Esophagus muscularis mucosa (tissue), 4 donors: ENCODE results near the gene ADAMTS18.

ENCODE experiments used
- EP300 ChIP-seq: sonication (generic); formaldehyde crosslinking; IDR thresholded peaks from one replicate; pipeline ENCODE4 v1.6.1; 2017; ENCODE audit warnings: antibody characterized with exemption
- POLR2A ChIP-seq: fragments of 450-650 bp; IDR thresholded peaks from one replicate; pipeline ENCODE4 v1.6.1; 2017; ENCODE audit warnings: antibody characterized with exemption, moderate library complexity, mild to moderate bottlenecking, low read depth
- POLR2AphosphoS5 ChIP-seq, 2 donors: sonication (generic); formaldehyde crosslinking; IDR thresholded peaks; one replicate each; pipeline ENCODE4 v1.6.1; 2017; ENCODE audit warnings: antibody characterized with exemption in 2 of 2
- TF ChIP-seq, protein P1 (sequence below), 3 experiments: fragments of 200-600 bp in 2 of 3; fragments of 450-650 bp in 1 of 3; sonication (generic) in 2 of 3; IDR thresholded peaks; one replicate each; pipeline ENCODE4 v1.5.1; 2017 to 2019; ENCODE audit warnings: antibody characterized with exemption in 3 of 3, mild to moderate bottlenecking in 2 of 3, moderate library complexity in 1 of 3

DNA sequence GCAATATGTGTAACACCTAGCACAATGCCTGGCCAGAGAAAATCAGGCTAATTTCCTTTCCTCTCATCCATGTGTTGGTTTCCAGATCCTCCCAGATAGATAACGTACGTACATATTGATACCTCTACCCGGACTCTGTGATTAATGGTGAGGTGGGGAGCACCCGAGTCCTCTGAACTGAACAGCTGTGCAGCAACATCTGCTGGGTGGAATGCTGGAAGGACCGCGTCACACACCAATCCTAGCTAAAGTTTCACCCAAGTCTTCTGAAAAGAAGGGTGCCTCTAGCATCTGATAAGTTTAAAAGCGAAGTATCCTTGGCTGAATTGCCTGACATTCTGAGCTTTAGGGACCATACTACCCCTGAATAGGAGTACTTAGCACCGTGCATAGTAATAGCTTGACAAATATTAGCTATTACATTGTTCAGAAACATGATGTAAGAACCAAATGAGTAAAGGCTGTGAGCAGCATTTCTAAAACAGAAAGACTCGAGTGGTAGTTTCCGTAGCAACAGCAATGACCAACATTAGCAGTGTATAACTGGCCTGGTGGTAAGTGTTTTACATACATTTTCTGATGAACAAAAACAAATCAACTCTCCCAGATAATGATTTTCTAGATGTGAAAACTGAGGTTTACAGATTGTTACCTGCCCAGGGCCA is 144.3 kb downstream of the ADAMTS18 start:
- TF ChIP-seq POLR2AphosphoS5 (IDR thresholded peaks at IDR 0.05) (no peak), POLR2A (no peak), EP300 (no peak)
- TF ChIP-seq, protein P1, sequence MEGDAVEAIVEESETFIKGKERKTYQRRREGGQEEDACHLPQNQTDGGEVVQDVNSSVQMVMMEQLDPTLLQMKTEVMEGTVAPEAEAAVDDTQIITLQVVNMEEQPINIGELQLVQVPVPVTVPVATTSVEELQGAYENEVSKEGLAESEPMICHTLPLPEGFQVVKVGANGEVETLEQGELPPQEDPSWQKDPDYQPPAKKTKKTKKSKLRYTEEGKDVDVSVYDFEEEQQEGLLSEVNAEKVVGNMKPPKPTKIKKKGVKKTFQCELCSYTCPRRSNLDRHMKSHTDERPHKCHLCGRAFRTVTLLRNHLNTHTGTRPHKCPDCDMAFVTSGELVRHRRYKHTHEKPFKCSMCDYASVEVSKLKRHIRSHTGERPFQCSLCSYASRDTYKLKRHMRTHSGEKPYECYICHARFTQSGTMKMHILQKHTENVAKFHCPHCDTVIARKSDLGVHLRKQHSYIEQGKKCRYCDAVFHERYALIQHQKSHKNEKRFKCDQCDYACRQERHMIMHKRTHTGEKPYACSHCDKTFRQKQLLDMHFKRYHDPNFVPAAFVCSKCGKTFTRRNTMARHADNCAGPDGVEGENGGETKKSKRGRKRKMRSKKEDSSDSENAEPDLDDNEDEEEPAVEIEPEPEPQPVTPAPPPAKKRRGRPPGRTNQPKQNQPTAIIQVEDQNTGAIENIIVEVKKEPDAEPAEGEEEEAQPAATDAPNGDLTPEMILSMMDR (IDR thresholded peaks at IDR 0.05), result no peak
